Endothelial cell of umbilical vein (primary cell): ENCODE measurements around the gene PTGR3. TPM values are rescaled to one million over a fixed set of nuclear protein-coding genes. Genes with fewer than 3 reads are reported as not detected.

Experiments
- BruUV-seq: library from RNA; stranded (reverse); fragments of 400-500 nt; replicated peaks from 2 replicates; lab custom pipeline; 2021; lab: Mats Ljungman, UMichigan
- CTCF ChIA-PET: fragments of 300-600, 350-600 bp; sonication (Branson Sonifier 250); formaldehyde crosslinking; loops from one replicate; lab custom pipeline; 2021; ENCODE audit warnings: antibody characterized with exemption, inconsistent platforms; lab: Charles Lee
- POLR2A ChIA-PET: fragments of 300-600, 350-600 bp; sonication (Branson Sonifier 250); formaldehyde crosslinking; loops from one replicate; lab custom pipeline; 2021; ENCODE audit warnings: antibody characterized with exemption, inconsistent platforms; lab: Charles Lee
- DNase-seq: peaks from one replicate; pipeline ENCODE4 v3.0.0-alpha.2; 2011; ENCODE audit warnings: low read depth, low spot score
- FAIRE-seq: peaks from 2 replicates; lab custom pipeline; 2011; peaks lifted over from hg19 to GRCh38; lab: Jason Lieb, UNC
- H2AFZ ChIP-seq: 2 replicates; pipeline ENCODE4 v1.6.0; 2012; ENCODE audit warnings: low read depth, low read length, control low read depth, inconsistent platforms
- H3K27ac ChIP-seq: 2 replicates; pipeline ENCODE4 v1.5.1; 2011; ENCODE audit warnings: low read depth, mild to moderate bottlenecking, control low read depth, low read length, moderate library complexity; ENCODE audit not compliant: insufficient read depth
- H3K27me3 ChIP-seq, 2 experiments: 2 replicates each; pipeline versions ENCODE4 v1.6.0 to v1.6.1; 2011; ENCODE audit warnings: low read length in 2 of 2, mixed read lengths in 1 of 2; ENCODE audit not compliant: control insufficient read depth in 2 of 2, insufficient read depth in 2 of 2
- H3K36me3 ChIP-seq, 2 experiments: 2 replicates in 1 of 2; 3 replicates in 1 of 2; pipeline ENCODE4 v1.5.1; 2011; ENCODE audit warnings: low read length in 2 of 2, mild to moderate bottlenecking in 1 of 2, moderate library complexity in 1 of 2; ENCODE audit not compliant: control insufficient read depth in 2 of 2, insufficient read depth in 2 of 2; ENCODE audit errors: extremely low read depth in 1 of 2
- H3K4me1 ChIP-seq: 3 replicates; pipeline ENCODE4 v1.5.1; 2011; ENCODE audit warnings: mild to moderate bottlenecking, low read length; ENCODE audit not compliant: control insufficient read depth, insufficient read depth; ENCODE audit errors: extremely low read depth
- H3K4me2 ChIP-seq: 2 replicates; pipeline ENCODE4 v1.6.1; 2011; ENCODE audit warnings: low read length, control low read depth, mixed read lengths; ENCODE audit not compliant: insufficient read depth
- H3K4me3 ChIP-seq, 3 experiments: fragments of 200-600 bp in 1 of 3; sonication (generic), shearing (Covaris generic) in 1 of 3; replicated peaks in 1 of 3; 2 replicates each; pipeline ENCODE4 v1.5.1; 2011 to 2016; ENCODE audit warnings: control low read depth in 3 of 3, low read length in 3 of 3, mild to moderate bottlenecking in 2 of 3, inconsistent platforms in 1 of 3, low read depth in 1 of 3, moderate library complexity in 1 of 3; ENCODE audit not compliant: insufficient read depth in 1 of 3
- H3K79me2 ChIP-seq: 2 replicates; pipeline ENCODE4 v1.6.0; 2012; ENCODE audit warnings: low read length, inconsistent platforms; ENCODE audit not compliant: control insufficient read depth, insufficient read depth
- H3K9ac ChIP-seq: replicated peaks from 2 replicates; pipeline ENCODE3; 2011; ENCODE audit warnings: low read length, control low read depth; ENCODE audit not compliant: insufficient read depth; ENCODE audit errors: extremely low read depth
- H3K9me1 ChIP-seq: replicated peaks from 3 replicates; pipeline ENCODE4 v1.6.0; 2011; ENCODE audit warnings: mild to moderate bottlenecking, low read length; ENCODE audit not compliant: control insufficient read depth, insufficient read depth; ENCODE audit errors: extremely low read depth
- H3K9me3 ChIP-seq: replicated peaks from 2 replicates; pipeline ENCODE4 v1.5.1; 2012; ENCODE audit warnings: low read length, inconsistent platforms; ENCODE audit not compliant: control insufficient read depth, insufficient read depth
- H4K20me1 ChIP-seq: replicated peaks from 2 replicates; pipeline ENCODE3; 2011; ENCODE audit warnings: mild to moderate bottlenecking, low read length; ENCODE audit not compliant: control insufficient read depth, insufficient read depth; ENCODE audit errors: extremely low read depth
- EZH2 ChIP-seq: IDR thresholded peaks from 2 replicates; pipeline ENCODE4 v1.6.1; 2012; ENCODE audit warnings: borderline replicate concordance, low read depth, mild to moderate bottlenecking, moderate library complexity, low read length, inconsistent platforms; ENCODE audit not compliant: severe bottlenecking
- FOS ChIP-seq: IDR thresholded peaks from 2 replicates; pipeline ENCODE4 v1.6.1; 2011; ENCODE audit warnings: mild to moderate bottlenecking, low read length, moderate library complexity, borderline replicate concordance; ENCODE audit not compliant: insufficient read depth
- GATA2 ChIP-seq: IDR thresholded peaks from 2 replicates; pipeline ENCODE4 v1.7.0; 2011; ENCODE audit warnings: low read depth, mild to moderate bottlenecking, moderate library complexity, mixed read lengths, low read length; ENCODE audit not compliant: insufficient read length, insufficient read depth
- JUN ChIP-seq: IDR thresholded peaks from 2 replicates; pipeline ENCODE4 v1.6.1; 2011; ENCODE audit warnings: borderline replicate concordance, low read depth; ENCODE audit not compliant: insufficient read length, insufficient read depth
- MAX ChIP-seq: IDR thresholded peaks from 2 replicates; pipeline ENCODE4 v1.6.1; 2011; ENCODE audit not compliant: insufficient read depth, insufficient read length
- MYC ChIP-seq: IDR thresholded peaks from one replicate; pipeline ENCODE4 v1.6.1; 2011; ENCODE audit warnings: mild to moderate bottlenecking, low read depth, low read length
- POLR2A ChIP-seq: IDR thresholded peaks from 2 replicates; pipeline ENCODE4 v1.6.1; 2012; ENCODE audit warnings: low read depth, mild to moderate bottlenecking, control low read depth, low read length
- POLR2AphosphoS5 ChIP-seq: IDR thresholded peaks from 2 replicates; pipeline ENCODE4 v1.6.1; 2012; ENCODE audit warnings: low read depth, mild to moderate bottlenecking, control low read depth, low read length, moderate library complexity; ENCODE audit not compliant: insufficient read depth
- dilution Hi-C: fragments of 300-500 bp; cut with MboI; formaldehyde crosslinking; loops from one replicate; pipeline ENCODE4 v1.15.0; 2019; ENCODE audit warnings: low sequenced_read_pairs; ENCODE audit not compliant: extremely low pct_ligation_motif_present
- intact Hi-C: fragments of 100-400 bp; cut with micrococcal nuclease; formaldehyde crosslinking; loops from one replicate; pipeline ENCODE4 v1.10.0; 2022
- polyA plus RNA-seq, 4 experiments: library from polyadenylated mRNA; depleted of rRNA in 3 of 4; stranded (reverse) in 3 of 4; unstranded in 1 of 4; fragments of >200 nt; gene quantifications; 2 replicates each; pipeline versions ENCODE4 v1.2.1 to v1.2.3, GENCODE V29; 2011 to 2012; ENCODE audit warnings: missing spikeins in 1 of 4
- total RNA-seq: library from RNA; stranded (reverse); gene quantifications from 2 replicates; pipeline ENCODE4 v1.2.3, GENCODE V29; 2021
- TF ChIP-seq, protein P1 (sequence below), 2 donors: IDR thresholded peaks; 1 replicate in 1 of 2; 2 replicates in 1 of 2; pipeline ENCODE4 v1.5.1; 2011; ENCODE audit warnings: low read length in 2 of 2, mild to moderate bottlenecking in 2 of 2, moderate library complexity in 2 of 2, control low read depth in 1 of 2, inconsistent platforms in 1 of 2, low read depth in 1 of 2; ENCODE audit not compliant: insufficient read depth in 1 of 2; ENCODE audit errors: extremely low read depth in 1 of 2

PTGR3 gene
- total and polyA plus RNA-seq, 2 donors (not counting 3 experiments of a cell fraction or from before 2014, with no cell fraction given): 13.9 to 21.9 TPM

DNA sequence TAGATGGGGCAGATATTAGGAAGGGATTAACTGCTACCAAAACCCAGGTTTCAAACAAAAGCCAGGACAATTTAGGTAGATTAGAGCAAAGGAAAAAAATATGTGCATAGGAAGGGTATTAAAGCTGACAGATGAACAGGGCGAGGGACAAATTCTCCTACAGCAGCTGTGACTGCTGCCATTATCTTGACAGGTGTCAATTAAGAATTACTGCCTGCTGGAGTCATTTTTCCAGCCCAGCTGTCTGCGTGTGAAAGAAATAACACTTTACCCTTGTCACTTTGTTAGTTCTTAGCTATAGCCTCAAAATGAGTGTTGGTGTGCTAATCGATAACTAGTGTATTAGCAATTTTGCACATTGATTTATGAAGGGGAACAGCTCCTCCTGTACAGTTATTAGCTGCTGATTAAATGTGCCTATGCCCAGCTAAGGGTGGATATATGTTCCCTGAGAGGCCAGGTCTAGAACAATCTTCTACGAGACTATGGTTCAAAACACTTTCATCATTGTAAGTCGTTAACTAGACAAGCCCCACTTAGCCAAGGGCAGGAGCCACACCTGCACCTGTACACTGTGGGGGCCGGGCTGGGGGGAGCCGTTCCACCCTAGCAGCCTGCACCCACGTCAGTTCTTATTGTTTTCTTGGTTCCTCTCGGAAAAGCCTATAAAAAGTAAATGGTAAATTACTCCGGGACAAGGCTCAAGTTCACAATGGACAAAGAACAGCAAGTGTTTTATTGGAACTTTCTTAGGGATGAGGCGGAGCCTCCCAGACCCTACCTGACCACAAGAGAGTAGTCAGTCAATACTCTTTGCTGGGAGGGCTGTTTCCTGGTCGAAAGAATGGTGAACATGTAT is 9.4 kb upstream of the PTGR3 start:
- H3K4me1 ChIP-seq: peaks cover 37% of the 10 kb centered on the region
- H3K27ac ChIP-seq: no peak overlapping the region
- intact Hi-C loops (loop anchor here (10.0 kb wide), 1 partner anchor 1277 kb away; the partner anchor contains the start of gene ZNF516), dilution Hi-C loops (no loop called here)
- H3K36me3 ChIP-seq: no peaks in the 10 kb centered on the region
- H3K9ac ChIP-seq: no peak overlapping the region
- no peaks in the 10 kb centered on the region for H3K27me3 ChIP-seq
- H4K20me1 ChIP-seq: no peaks in the 10 kb centered on the region
- ChIA-PET CTCF (no interaction called here), POLR2A (no interaction called here)
- no peak overlapping the region for H2AFZ ChIP-seq
- H3K4me2 ChIP-seq: no peak overlapping the region
- H3K79me2 ChIP-seq: peaks cover 35% of the 10 kb centered on the region
- FAIRE-seq (no peak), DNase-seq (no peak)
- no peaks in the 10 kb centered on the region for H3K9me1 ChIP-seq
- BruUV-seq: no TSS peak
- no peaks in the 10 kb centered on the region for H3K9me3 ChIP-seq
- TF ChIP-seq, protein P1, sequence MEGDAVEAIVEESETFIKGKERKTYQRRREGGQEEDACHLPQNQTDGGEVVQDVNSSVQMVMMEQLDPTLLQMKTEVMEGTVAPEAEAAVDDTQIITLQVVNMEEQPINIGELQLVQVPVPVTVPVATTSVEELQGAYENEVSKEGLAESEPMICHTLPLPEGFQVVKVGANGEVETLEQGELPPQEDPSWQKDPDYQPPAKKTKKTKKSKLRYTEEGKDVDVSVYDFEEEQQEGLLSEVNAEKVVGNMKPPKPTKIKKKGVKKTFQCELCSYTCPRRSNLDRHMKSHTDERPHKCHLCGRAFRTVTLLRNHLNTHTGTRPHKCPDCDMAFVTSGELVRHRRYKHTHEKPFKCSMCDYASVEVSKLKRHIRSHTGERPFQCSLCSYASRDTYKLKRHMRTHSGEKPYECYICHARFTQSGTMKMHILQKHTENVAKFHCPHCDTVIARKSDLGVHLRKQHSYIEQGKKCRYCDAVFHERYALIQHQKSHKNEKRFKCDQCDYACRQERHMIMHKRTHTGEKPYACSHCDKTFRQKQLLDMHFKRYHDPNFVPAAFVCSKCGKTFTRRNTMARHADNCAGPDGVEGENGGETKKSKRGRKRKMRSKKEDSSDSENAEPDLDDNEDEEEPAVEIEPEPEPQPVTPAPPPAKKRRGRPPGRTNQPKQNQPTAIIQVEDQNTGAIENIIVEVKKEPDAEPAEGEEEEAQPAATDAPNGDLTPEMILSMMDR (IDR thresholded peaks at IDR 0.05; ENCODE audit: extremely low read depth in 1 of 2, insufficient read depth in 1 of 2, low read depth in 1 of 2, low read length in 2 of 2): no peak
- TF ChIP-seq FOS (no peak), POLR2AphosphoS5 (no peak), EZH2 (no peak), MAX (no peak), JUN (no peak), POLR2A (no peak), MYC (no peak), GATA2 (no peak)
- no peak overlapping the region for H3K4me3 ChIP-seq
